ENCODE measurements around the gene SCG2.

Gene SCG2

GRCh38 chr2:223566396-223566795, 35.8 kb downstream of the SCG2 start:
- DNase-seq: no peak

- DNase-seq: no peak
Measured at GRCh38 chr2:223563462-223563861, 38.7 kb downstream of the SCG2 start.

- DNase-seq: no peak
Measured at GRCh38 chr2:223562078-223562477, 40.1 kb downstream of the SCG2 start.

DNA sequence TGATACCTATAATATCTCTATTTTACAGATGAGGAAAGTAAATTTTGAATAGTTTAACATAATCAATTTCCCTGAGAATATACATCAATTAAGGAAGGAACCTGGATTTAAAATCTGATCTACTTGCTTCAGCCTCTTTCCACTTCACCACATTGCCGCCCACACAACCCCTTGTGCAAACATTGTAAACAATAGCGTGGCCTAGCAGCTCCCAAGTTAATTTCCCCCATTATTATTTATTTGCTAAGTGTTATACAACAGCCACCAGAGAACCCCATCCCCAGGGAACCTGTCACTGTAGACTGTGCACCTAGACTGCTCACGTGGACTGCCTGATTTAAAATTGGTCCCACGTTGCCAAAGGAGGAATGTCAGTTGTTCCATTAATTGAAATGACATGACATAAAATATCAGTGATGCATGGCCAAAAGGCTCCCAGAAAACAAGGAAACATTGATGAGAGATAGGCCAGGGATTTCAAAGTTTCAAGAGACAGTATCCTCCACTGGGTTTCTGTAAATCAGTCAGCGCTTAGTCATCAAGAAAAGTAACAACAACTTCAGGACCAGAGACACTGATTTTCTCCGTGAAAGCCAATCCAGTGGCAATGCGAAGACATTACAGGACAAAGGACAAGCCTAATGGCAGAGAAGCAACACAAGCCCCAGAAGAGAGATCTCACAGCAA, 41.3 kb downstream of the SCG2 start:
- DNase-seq: no peak

DNA sequence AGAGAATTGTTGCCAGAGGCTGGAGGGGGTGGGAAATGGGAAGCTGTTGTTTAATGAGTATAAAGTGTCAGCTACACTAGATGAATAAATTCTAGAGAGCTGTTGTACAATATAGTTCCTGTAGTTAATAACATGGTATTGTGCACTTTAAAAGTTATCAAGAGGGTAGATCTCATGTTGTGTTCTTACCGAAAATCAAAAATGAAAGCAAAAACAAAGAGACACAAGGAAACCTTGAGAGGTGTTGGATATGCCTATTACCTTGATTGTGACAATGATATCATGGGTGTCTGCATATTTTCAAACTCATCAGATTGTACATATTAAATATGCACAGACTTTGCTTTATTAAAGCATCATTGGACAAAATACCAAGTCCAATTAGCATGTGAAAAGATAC, 43.2 kb downstream of the SCG2 start:
- no peak for DNase-seq

DNA sequence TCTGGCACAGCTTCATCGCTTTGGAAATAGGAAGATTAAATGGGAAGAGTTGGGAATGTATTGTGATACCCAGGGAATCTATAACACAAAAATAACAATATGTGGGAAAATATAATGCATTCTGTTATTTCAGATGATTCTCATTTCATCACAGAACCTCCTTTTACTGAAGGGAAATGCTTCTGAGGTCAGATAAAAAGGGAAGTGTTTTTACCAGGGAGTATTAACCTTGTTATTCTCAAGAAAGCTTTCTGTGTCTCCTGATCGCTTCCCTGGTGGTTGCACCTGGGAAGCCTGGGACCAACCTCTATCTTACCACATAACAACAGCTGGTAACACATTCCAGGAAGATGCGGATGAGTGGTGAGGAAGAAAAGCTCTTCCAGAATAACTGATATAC, 47.2 kb downstream of the SCG2 start:
- no peak for DNase-seq

DNA sequence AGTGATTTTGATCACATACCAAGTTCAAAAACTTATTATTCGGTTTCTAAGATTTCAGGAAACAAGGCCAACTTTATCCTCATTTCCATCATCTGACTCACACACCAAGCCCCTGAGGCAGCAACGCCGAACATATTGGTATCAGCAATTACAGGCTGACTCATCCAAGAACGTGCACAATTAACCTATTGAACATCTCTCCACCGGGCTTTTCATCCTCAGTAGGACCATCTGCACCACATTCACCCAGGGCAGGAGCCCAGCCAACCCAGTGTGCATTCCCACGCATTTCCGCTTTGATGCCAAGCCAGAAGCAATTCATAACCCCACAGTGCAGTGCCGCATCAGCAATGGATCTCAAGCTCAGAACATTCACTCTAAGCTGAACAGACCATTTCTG, 52.9 kb downstream of the SCG2 start:
- DNase-seq: no peak

- DNase-seq: no peak
Measured at GRCh38 chr2:223548194-223548593, 54.0 kb downstream of the SCG2 start.

All from suppressor macrophage treated with lipopolysaccharide for 4 hours (primary cell).